ENCODE results near the gene TRIM2. TPM values are rescaled to one million over a fixed set of nuclear protein-coding genes. Genes with fewer than 3 reads are reported as not detected.

The TRIM2 gene
- total and polyA plus RNA-seq, 8 donors: 11.0 to 39.2 (median 21.4) TPM

DNA sequence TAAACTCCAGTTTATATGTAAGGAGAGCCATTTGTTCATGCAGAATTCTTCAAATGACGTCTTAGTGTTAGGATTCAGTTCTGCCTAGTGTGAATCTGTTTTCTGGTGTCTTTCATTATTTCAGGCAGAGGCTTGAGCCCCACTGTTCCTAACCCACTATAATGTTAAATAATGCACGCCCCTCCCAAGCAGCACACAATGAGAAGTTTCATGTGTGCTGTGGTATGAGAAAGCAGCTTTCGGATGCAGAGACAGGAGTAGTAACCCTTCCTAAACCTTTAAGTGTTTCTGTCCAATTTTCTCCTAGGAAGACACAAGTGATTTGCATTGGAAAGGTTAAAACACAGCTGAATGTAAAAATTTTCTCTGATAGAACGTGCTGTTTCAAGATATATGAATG, 54.5 kb downstream of the TRIM2 start:
- TF ChIP-seq, protein P1, sequence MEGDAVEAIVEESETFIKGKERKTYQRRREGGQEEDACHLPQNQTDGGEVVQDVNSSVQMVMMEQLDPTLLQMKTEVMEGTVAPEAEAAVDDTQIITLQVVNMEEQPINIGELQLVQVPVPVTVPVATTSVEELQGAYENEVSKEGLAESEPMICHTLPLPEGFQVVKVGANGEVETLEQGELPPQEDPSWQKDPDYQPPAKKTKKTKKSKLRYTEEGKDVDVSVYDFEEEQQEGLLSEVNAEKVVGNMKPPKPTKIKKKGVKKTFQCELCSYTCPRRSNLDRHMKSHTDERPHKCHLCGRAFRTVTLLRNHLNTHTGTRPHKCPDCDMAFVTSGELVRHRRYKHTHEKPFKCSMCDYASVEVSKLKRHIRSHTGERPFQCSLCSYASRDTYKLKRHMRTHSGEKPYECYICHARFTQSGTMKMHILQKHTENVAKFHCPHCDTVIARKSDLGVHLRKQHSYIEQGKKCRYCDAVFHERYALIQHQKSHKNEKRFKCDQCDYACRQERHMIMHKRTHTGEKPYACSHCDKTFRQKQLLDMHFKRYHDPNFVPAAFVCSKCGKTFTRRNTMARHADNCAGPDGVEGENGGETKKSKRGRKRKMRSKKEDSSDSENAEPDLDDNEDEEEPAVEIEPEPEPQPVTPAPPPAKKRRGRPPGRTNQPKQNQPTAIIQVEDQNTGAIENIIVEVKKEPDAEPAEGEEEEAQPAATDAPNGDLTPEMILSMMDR (IDR thresholded peaks at IDR 0.05): no peak
- no peak for DNase-seq
- H3K4me1 ChIP-seq: no peaks in the 10 kb centered on the region
- no peaks in the 10 kb centered on the region for H3K9me3 ChIP-seq
- WGBS, 2 donors: 84 to 85% methylated on average over 4 of the region's 4 CpGs
- H3K27ac ChIP-seq: no peak overlapping the region
- no peaks in the 10 kb centered on the region for H3K36me3 ChIP-seq
- H3K4me3 ChIP-seq: no peak overlapping the region
- intact Hi-C loops (cut with DNase I): no loop called here
- no peaks in the 10 kb centered on the region for H3K27me3 ChIP-seq
- ATAC-seq: no peak
- no peak for FAIRE-seq

DNA sequence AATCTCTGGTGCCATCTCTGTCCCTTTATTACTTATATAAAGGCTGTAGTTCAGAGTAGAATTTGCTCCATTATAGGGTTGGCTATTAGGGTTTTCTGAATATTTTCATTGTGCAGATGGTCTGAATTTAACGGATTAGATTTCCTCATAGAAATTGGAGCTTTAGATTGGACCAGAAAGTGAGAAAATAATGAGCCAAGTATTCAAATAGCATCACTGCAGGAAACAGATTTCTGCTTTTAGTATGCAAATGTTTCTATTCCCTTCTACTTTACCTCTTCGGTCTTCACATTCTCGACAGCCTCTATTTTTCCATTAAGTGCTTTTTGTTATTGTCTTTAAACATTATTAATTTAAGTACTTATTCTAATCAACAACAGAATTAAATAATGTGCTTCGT, 55.4 kb downstream of the TRIM2 start:
- FAIRE-seq (no peak), DNase-seq (no peak), ATAC-seq (no peak)
- intact Hi-C loops (cut with DNase I): no loop called here
- H3K4me1 ChIP-seq: no peaks in the 10 kb centered on the region
- WGBS, 2 donors: 77 to 78% methylated on average over 4 of the region's 4 CpGs
- H3K27ac ChIP-seq: no peak overlapping the region
- H3K36me3 ChIP-seq: no peaks in the 10 kb centered on the region
- TF ChIP-seq, protein P1 (IDR thresholded peaks at IDR 0.05): no peak
- H3K27me3 ChIP-seq: no peaks in the 10 kb centered on the region
- no peaks in the 10 kb centered on the region for H3K9me3 ChIP-seq
- H3K4me3 ChIP-seq: no peak overlapping the region

DNA sequence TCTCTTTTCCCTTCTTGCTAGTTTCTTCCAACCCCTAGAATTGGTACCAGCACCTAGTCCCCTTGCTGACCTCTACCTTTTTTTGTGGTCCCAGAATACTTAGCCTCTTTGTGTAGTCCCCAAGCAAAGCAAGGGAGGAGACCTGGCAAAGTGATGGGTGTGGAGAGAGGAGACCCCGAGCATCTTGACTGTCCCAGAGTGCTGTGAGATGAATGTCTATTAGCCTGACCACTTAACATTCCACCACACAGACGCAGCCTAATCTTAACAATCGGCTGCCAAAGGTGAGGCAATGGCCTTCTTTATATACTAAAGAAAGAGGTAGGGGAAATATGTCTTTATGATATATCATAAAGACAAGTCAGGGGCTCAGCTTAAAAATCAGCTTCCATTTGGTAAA, 55.9 kb downstream of the TRIM2 start:
- DNase-seq (no peak), FAIRE-seq (no peak), ATAC-seq (no peak)
- 72 to 87% methylated on average over 3 of the region's 3 CpGs for WGBS, 2 donors
- Histone ChIP-seq H3K36me3 (no peaks in the 10 kb centered on the region), H3K9me3 (no peaks in the 10 kb centered on the region), H3K27ac (no peak overlapping the region), H3K27me3 (no peaks in the 10 kb centered on the region), H3K4me3 (no peak overlapping the region), H3K4me1 (no peaks in the 10 kb centered on the region)
- TF ChIP-seq, protein P1 (IDR thresholded peaks at IDR 0.05): no peak
- intact Hi-C loops (cut with DNase I): no loop called here

DNA sequence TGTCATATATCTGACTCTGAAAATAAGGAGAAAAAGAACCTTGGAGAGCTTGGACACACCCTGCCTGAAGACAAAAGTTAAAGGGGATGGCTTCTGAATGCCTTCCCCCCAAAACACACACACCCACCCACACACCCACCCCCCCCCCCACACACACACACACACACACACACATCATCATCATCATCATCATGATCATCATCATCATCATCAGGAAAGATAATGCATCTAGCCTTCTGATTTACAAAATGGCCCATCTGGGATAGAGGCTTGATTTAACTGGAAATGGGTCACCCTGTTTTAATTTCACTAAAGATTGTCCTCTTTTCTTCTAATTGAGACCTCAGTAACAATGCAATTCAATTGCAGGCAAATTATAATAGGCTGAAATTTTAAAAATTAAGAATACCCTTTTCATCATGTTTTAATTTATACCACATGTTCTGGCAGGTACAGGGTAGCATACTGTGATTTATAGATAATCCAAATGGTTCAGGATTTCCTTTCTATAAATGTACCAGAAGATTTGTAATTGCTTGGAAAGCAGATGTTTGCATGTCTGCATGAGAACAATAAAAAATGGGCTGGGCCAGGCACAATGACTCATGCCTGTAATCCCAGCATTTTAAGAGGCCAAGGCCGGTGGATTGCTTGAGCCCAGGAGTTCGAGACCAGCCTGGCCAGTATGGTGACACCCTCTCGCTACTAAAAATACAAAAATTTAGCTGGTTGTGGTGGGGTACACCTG, 56.5 kb downstream of the TRIM2 start:
- Histone ChIP-seq H3K4me3 (no peak overlapping the region), H3K27ac (no peak overlapping the region), H3K4me1 (no peaks in the 10 kb centered on the region), H3K27me3 (no peaks in the 10 kb centered on the region), H3K36me3 (no peaks in the 10 kb centered on the region), H3K9me3 (no peaks in the 10 kb centered on the region)
- TF ChIP-seq, protein P1 (IDR thresholded peaks at IDR 0.05): no peak
- DNase-seq: no peak
- FAIRE-seq: no peak
- no peak for ATAC-seq
- intact Hi-C loops (cut with DNase I): no loop called here
- WGBS, 2 donors: 85 to 96% methylated on average over 3 of the region's 3 CpGs

DNA sequence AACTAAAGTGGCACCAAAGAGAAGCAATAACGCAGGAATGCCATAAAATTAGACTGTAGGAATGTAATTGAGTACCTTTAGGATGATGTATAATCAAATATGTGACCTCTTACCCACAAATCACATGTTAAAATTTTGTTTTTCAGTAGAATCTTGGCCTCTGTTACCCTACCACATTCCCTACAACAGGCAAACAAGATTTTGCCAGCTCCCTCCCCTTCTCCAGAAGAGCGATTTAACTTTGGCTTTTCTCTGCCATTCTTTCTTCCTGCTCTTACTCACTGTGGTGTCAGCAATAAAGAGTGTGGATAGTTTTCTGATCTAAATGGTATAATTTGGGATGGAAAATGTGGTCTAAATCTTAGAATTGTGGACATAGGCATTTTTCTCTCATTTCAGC, 57.2 kb downstream of the TRIM2 start:
- intact Hi-C loops (cut with DNase I): no loop called here
- TF ChIP-seq, protein P1 (IDR thresholded peaks at IDR 0.05): no peak
- Histone ChIP-seq H3K27ac (no peak overlapping the region), H3K27me3 (no peaks in the 10 kb centered on the region), H3K4me3 (no peak overlapping the region), H3K4me1 (no peaks in the 10 kb centered on the region), H3K36me3 (no peaks in the 10 kb centered on the region), H3K9me3 (no peaks in the 10 kb centered on the region)
- WGBS, 2 donors: 98 to 100% methylated on average over 2 of the region's 2 CpGs
- no peak for DNase-seq
- FAIRE-seq: no peak
- no peak for ATAC-seq
